ENCODE data around the gene LRRC75B. TPM values are rescaled to one million over a fixed set of nuclear protein-coding genes. Genes with fewer than 3 reads are reported as not detected.
"Not testable (repeated sequence)": the region's sequence is repeated elsewhere in the genome, so short reads cannot be mapped to it uniquely, and the experiment has no call there.

LRRC75B gene, protein sequence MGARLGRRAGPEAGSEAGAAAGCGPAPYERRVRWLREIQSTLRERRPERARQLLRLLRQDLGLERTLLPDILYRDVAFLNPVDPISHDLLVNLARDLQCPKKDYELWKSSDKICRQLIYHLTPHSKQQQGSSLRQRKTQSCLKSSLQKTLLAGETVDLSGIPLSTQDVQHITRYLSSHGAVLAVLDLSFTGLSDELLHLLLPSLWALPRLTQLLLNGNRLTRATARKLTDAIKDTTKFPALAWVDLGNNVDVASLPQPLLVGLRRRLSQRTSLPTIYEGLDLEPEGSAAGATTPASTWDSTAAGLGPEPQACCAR
- polyA plus RNA-seq (ENCODE audit: insufficient read depth in 1 of 5, insufficient read length in 5 of 5, low replicate concordance in 1 of 5), result 10 to 100 TPM; 23.1 to 44.0 (median 34.5) TPM
- long read RNA-seq, donor 1, transcript LRRC75B-206 (2 exons, 957 nt), result major isoform, 5 of 18 reads
- long read RNA-seq, donor 1, partial matches to known transcripts, result 7 of 18 reads
- long read RNA-seq, donor 1, other reads (novel, unspliced or antisense), result 0 of 18 reads
- long read RNA-seq, donor 2, transcript LRRC75B-201 (4 exons, 1,238 nt), result major isoform, 5 of 7 reads
- long read RNA-seq, donor 2, partial matches to known transcripts, result 0 of 7 reads
- long read RNA-seq, donor 2, other reads (novel, unspliced or antisense), result 0 of 7 reads
- long read RNA-seq, donor 3, partial matches to known transcripts, result 15 of 21 reads
- long read RNA-seq, donor 3, other reads (novel, unspliced or antisense), result 0 of 21 reads
- long read RNA-seq, donor 4, partial matches to known transcripts, result 0 of 2 reads
- long read RNA-seq, donor 4, other reads (novel, unspliced or antisense), result 0 of 2 reads
- long read RNA-seq, donor 5, transcript LRRC75B-206 (2 exons, 957 nt), result minor isoform, 5 of 24 reads
- long read RNA-seq, donor 5, transcript LRRC75B-201 (4 exons, 1,238 nt), result major isoform, 7 of 24 reads
- long read RNA-seq, donor 5, partial matches to known transcripts, result 11 of 24 reads
- long read RNA-seq, donor 5, other reads (novel, unspliced or antisense), result 0 of 24 reads
- long read RNA-seq, donor 6, transcript LRRC75B-206 (2 exons, 957 nt), result major isoform, 5 of 6 reads
- long read RNA-seq, donor 6, partial matches to known transcripts, result 0 of 6 reads
- long read RNA-seq, donor 6, other reads (novel, unspliced or antisense), result 0 of 6 reads
- long read RNA-seq, donor 7, partial matches to known transcripts, result 13 of 20 reads
- long read RNA-seq, donor 7, other reads (novel, unspliced or antisense), result 0 of 20 reads
- long read RNA-seq, donor 8, partial matches to known transcripts, result 0 of 6 reads
- long read RNA-seq, donor 8, other reads (novel, unspliced or antisense), result 0 of 6 reads

GRCh38 chr22:24592851-24593558 is at the start of gene LRRC75B:
LRRC75B (minus strand) TSS chr22:24593073; CDS start chr22:24593039, 34 bp downstream.
- peak; percentile 90 to 91 for DNase-seq

- DNase-seq, result not testable (repeated sequence)
These were observed 49.4 kb upstream of the LRRC75B start for GRCh38 chr22:24642307-24642706.

GRCh38 chr22:24636513-24636912 is 43.6 kb upstream of the LRRC75B start:
- not testable (repeated sequence) for DNase-seq

DNA sequence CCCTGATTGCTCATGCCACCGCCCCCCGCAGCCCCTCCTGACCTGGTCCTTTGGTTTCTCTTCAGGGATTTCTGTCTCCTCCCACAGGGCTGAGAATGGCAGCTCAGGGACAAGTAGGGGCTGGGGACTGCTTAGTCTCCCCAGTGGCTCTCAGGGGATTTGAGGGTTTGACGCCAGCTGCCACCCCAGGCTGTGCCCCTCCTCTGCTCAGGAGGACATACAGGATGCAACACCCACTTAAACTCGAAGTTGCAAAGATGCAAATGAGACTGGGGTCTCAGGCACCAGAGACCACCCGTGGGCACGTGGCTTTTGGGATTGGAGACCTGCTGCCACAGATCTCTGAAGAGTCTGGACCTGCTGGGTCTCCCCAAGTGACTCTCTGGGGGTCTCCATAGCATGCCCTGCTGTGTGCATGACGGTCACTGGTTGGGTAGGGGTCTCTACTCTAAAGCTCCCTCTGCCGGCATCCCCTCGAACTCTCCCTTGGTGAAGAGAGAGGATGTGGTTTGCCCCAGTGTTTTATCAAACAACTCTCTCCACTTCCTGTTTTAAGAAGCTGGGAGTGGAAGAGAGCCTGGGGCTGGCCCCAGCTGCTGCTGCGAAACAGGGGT is 42.0 kb upstream of the LRRC75B start:
- not testable (repeated sequence) for DNase-seq

- DNase-seq, result not testable (repeated sequence)
These were observed 40.6 kb upstream of the LRRC75B start for GRCh38 chr22:24633231-24634023.

DNA sequence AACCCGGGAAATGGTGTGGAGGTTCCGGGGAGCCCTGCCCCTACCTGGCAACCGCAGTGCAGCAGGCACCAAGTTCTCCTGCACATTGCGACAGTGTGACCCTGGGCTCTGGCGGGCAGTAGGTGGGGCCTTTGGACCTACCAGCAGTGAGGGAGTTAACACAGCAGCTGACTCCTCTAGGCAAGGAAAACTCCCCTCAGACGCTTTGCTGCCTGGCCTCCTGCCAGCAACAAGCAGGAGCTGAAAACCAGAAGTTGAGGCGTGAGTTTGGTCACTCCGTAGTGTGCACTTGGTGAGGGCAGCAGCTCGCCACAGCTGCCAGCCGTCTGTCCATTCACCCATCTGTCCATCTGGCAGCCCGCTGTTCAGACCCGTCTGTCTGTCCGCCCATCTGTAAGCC is 39.8 kb upstream of the LRRC75B start:
- DNase-seq, result not testable (repeated sequence)

- peak; percentile 42 to 55 for DNase-seq
These were observed 38.7 kb upstream of the LRRC75B start for GRCh38 chr22:24631430-24632122.

DNA sequence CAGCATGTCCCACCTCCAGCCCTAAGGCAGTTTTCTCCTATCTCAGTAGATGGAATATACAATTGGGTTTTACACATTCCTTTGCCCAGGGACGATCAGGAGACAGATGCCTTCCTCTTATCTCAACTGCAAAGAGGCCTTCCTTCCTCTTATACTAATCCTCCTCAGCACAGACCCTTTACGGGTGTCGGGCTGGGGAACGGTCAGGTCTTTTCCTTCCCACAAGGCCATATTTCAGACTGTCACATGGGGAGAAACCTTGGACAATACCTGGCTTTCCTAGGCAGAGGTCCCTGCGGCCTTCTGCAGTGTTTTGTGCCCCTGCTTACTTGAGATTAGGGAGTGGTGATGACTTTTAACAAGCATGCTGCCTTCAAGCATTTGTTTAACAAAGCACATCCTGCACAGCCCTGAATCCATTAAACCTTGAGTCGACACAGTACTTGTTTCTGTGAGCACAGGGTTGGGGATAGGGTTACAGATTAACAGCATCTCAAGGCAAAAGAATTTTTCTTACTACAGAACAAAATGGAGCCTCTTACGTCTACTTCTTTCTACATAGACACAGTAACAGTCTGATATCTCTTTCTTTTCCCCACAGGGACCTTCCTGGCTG is 38.0 kb upstream of the LRRC75B start:
- not testable (repeated sequence) for DNase-seq

DNA sequence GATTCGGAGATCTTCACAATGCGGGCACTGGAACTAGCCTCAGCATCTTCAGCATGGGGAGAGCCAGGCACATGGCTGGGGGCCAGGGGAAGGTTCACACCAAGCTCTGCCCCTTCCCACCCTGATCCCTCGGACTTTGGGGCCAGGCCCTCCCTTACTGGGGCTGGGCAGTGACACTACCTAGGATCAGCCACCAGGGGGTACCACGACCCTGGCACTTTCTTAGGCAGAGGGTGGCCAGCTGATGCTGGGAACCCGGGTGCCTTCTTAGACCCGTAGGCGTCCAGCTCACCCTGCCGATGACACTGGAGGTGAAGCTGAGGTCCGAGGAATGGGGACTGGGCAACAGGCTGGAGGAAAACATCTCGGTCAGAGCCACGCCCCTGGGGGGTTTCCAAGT is 36.2 kb upstream of the LRRC75B start:
- not testable (repeated sequence) for DNase-seq

GRCh38 chr22:24627911-24628310 is 35.0 kb upstream of the LRRC75B start:
- not testable (repeated sequence) for DNase-seq

GRCh38 chr22:24622596-24622995 is 29.7 kb upstream of the LRRC75B start:
- not testable (repeated sequence) for DNase-seq

- DNase-seq, result not testable (repeated sequence)
These were observed 28.4 kb upstream of the LRRC75B start for GRCh38 chr22:24621244-24621643.

- not testable (repeated sequence) for DNase-seq
These were observed 21.9 kb upstream of the LRRC75B start for GRCh38 chr22:24614794-24615193.

DNA sequence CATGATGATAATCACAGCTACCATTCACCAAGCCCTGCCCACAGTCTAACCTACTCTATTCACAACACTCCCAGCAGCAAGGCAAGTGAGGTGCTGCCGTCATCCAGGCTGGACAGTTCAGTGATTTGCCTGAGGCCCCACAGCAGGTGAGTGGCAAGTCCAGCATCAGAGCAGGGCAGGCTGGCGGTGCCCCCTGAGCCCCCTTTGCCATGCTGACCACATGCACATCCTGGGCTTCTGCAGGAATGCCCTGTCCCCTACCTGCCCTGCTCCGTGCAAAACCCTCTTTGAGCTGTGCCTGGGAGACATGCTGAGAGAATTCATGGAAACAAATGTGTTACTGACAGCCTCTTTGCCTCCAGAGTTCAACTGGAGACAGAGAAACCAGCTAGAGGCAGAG is 17.0 kb upstream of the LRRC75B start:
- not testable (repeated sequence) for DNase-seq

DNA sequence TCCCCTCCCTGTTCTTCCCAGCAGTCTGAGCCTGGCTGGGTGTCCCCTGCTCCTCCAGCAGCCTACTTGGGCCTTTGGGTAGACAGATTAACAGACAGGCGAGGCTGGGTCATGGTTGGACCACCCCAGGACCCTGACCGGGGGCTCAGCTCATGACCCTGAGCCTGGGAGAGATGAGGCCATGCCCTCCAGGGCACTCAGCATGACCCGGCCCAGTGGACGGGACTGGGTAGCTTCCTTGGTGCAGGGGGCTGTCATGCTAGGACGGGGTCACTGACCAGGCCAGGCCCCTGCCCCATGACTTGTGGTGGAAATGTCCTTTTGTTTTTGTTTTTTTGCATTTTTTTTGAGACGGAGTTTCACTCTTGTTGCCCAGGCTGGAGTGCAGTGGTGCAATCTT is 15.5 kb upstream of the LRRC75B start:
- DNase-seq, result not testable (repeated sequence)

DNA sequence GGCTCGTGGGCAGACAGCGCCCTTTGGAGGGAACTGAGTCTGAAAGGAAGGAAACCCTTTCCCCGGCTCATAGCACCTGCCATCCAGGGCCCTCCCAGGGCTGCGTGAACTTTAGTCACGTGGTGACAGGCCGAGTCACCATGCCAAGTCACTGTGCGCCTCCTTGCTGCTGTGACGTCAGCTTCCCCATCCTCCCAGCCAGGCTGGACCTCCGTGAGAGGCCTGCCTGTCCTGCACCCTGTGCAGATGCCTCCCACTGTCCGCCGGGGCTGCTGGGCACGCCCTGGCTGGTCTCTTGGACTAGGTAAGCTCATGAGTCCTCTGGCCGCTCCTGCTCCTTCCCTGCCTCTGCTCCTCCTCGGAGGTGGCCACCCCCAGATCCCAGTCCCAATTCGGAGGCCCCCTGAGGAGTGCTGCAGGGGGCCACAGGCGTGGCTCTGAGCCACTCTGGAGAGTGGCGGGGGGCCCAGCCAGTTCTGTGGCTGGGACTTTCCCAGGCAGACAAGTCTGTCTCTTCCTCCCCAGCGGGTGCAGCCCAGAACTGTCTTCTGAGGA is 14.6 kb upstream of the LRRC75B start:
- not testable (repeated sequence) for DNase-seq

DNA sequence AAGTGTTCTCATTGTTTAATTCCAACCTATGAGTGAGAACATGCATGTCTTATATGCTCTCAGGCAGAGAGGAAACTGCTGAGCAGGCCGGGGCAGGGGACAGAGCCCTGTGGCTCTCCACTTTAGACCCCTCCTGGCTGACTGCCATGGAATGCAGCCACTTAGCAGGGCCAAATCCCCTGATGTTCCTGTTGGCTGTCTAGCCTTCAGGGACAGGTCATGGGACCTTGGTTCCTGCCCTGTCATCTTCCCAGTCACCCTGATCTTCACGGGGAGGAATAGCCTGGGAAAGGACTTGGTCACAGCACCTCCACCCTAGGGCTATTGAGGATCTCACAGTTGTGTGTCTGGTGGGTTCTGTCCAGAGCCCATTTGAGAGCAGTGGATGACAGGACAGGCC is 13.5 kb upstream of the LRRC75B start:
- not testable (repeated sequence) for DNase-seq

All from right lung (tissue), 10 donors.